Stomach (tissue), 9 donors: ENCODE data around the gene GNAO1. TPM values are rescaled to one million over a fixed set of nuclear protein-coding genes. Genes with fewer than 3 reads are reported as not detected.

Experiments used
- DNase-seq, 2 donors: peaks; one replicate each; pipeline versions ENCODE4 v3.0.0 to v3.0.0-alpha.2; 2013 to 2019
- H3K27ac ChIP-seq, 5 donors: fragments of 200-600 bp in 4 of 5; sonication (generic) in 4 of 5; one replicate each; pipeline ENCODE4 v1.5.1; 2013 to 2019; ENCODE audit warnings: mild to moderate bottlenecking in 1 of 5, moderate library complexity in 1 of 5
- H3K27me3 ChIP-seq, 3 donors: fragments of 200-600 bp; sonication (generic); one replicate each; pipeline ENCODE4 v1.5.1; 2017 to 2019; ENCODE audit warnings: mixed run types in 1 of 3
- H3K36me3 ChIP-seq, 4 donors: fragments of 200-600 bp; sonication (generic); 1 replicate in 3 of 4; 2 replicates in 1 of 4; pipeline ENCODE4 v1.5.1; 2016 to 2019
- H3K4me1 ChIP-seq, 4 donors: fragments of 200-600 bp; sonication (generic); one replicate each; pipeline ENCODE4 v1.5.1; 2016 to 2019
- H3K4me3 ChIP-seq, 4 donors: fragments of 200-600 bp; sonication (generic) in 3 of 4; one replicate each; pipeline ENCODE4 v1.5.1; 2016 to 2019; ENCODE audit warnings: mild to moderate bottlenecking in 1 of 4
- H3K9me3 ChIP-seq, 4 donors: fragments of 200-600 bp; sonication (generic); one replicate each; pipeline ENCODE4 v1.5.1; 2016 to 2019
- CTCF ChIP-seq, 7 experiments: fragments of 450-650 bp in 4 of 7; fragments of 200-600 bp in 3 of 7; sonication (generic) in 3 of 7; IDR thresholded peaks; one replicate each; pipeline ENCODE4 v1.5.1; 2016 to 2019; ENCODE audit warnings: antibody characterized with exemption in 7 of 7, control low read depth in 2 of 7, mild to moderate bottlenecking in 1 of 7
- EP300 ChIP-seq: sonication (generic); formaldehyde crosslinking; IDR thresholded peaks from one replicate; pipeline ENCODE4 v1.6.1; 2017; ENCODE audit warnings: antibody characterized with exemption
- POLR2A ChIP-seq, 4 donors: fragments of 450-650 bp; IDR thresholded peaks; one replicate each; pipeline ENCODE4 v1.6.1; 2016; ENCODE audit warnings: antibody characterized with exemption in 4 of 4, control low read depth in 2 of 4, mild to moderate bottlenecking in 1 of 4, moderate library complexity in 1 of 4
- POLR2AphosphoS5 ChIP-seq, 3 donors: sonication (generic); formaldehyde crosslinking; IDR thresholded peaks; one replicate each; pipeline ENCODE4 v1.6.1; 2016; ENCODE audit warnings: antibody characterized with exemption in 3 of 3
- WGBS, 5 donors: extraction: QIAGEN DNeasy Blood & Tissue Kit in 3 of 5; methylation state at CpG; one replicate each; pipeline versions ENCODE4 v1.1.5 to v1.1.7; 2013 to 2018; 5-methylcytosine and 5-hydroxymethylcytosine counted together
- intact Hi-C: fragments of 100-400 bp; cut with DNase I; formaldehyde crosslinking; loops from one replicate; pipeline ENCODE4 v1.15.1; 2023; ENCODE audit warnings: low total_unique reads
- polyA plus RNA-seq, 3 donors: library from polyadenylated mRNA; stranded (reverse); fragments of 200-250 nt; gene quantifications; one replicate each; pipeline ENCODE4 v1.2.3, GENCODE V29; 2013
- total RNA-seq, 5 donors: library from RNA; depleted of rRNA; stranded (reverse); fragments of >200 nt; gene quantifications; one replicate each; pipeline versions ENCODE4 v1.1.0 to v1.2.3, GENCODE V29; 2014 to 2016
- donor health status: healthy with polysubstance abuse.
- donor health status: Bipolar disorder and iron deficiency.
- donor health status: healthy.

GNAO1 gene
- total and polyA plus RNA-seq, 8 donors = 2.3 to 42.0 (median 4.7) TPM

GRCh38 chr16:56307534-56307873 lies 116.2 kb downstream of the GNAO1 start:
- H3K4me1 ChIP-seq = peaks cover 0 to 8% (median 4%) of the 10 kb centered on the region in 4 donors
- no peak overlapping the region for H3K27ac ChIP-seq
- intact Hi-C loops = no loop called here
- TF ChIP-seq POLR2A (IDR thresholded peaks at IDR 0.05) (no peak), EP300 (no peak), CTCF (IDR thresholded peaks at IDR 0.05) (no peak), POLR2AphosphoS5 (IDR thresholded peaks at IDR 0.05) (no peak)
- no peaks in the 10 kb centered on the region for H3K36me3 ChIP-seq
- H3K27me3 ChIP-seq = no peaks in the 10 kb centered on the region
- WGBS, 5 donors = 80 to 94% (median 88%) methylated on average over 2 of the region's 2 CpGs
- no peak overlapping the region for H3K4me3 ChIP-seq
- H3K9me3 ChIP-seq = no peaks in the 10 kb centered on the region
- DNase-seq = no peak

DNA sequence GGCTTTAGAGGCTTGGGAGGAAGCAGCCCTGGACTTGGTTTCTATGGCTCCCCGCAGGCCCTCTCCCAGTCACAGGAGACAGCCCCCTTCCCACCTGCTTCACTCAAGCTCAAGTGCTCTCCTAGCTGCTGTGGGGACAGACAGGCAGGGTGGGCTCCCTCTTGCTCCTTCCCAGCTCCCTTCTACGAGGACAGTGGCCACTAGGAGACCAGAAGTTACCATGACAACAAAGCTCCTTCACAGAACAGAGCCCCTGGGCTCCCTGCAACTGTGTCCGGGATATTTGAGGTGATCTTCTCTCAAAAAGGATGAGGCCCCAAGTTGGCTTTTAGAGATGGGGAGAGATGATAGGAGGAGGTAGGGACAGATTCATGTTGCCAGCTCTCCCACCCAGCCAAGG lies 117.7 kb downstream of the GNAO1 start:
- WGBS, 5 donors = 60 to 88% (median 62%) methylated on average over 3 of the region's 3 CpGs

GRCh38 chr16:56310690-56311089 lies 119.4 kb downstream of the GNAO1 start:
- intact Hi-C loops = loop anchor here (10.0 kb wide), 1 partner anchor 266 kb away; no protein-coding TSS in a partner anchor
- WGBS, 5 donors = 85 to 98% (median 93%) methylated on average over 2 of the region's 2 CpGs
- TF ChIP-seq EP300 (no peak), POLR2A (IDR thresholded peaks at IDR 0.05) (no peak), CTCF (IDR thresholded peaks at IDR 0.05) (no peak), POLR2AphosphoS5 (IDR thresholded peaks at IDR 0.05) (no peak)
- Histone ChIP-seq H3K4me1 (peaks cover 0 to 7% (median 3%) of the 10 kb centered on the region in 4 donors), H3K36me3 (no peaks in the 10 kb centered on the region), H3K9me3 (no peaks in the 10 kb centered on the region), H3K27me3 (no peaks in the 10 kb centered on the region), H3K4me3 (no peak overlapping the region), H3K27ac (no peak overlapping the region)
- no peak for DNase-seq

More for the DNA sequence above, 117.7 kb downstream of the GNAO1 start:
- Histone ChIP-seq H3K36me3 (no peaks in the 10 kb centered on the region), H3K27me3 (no peaks in the 10 kb centered on the region), H3K27ac (no peak overlapping the region), H3K4me3 (no peak overlapping the region), H3K9me3 (no peaks in the 10 kb centered on the region), H3K4me1 (peaks cover 0 to 8% (median 4%) of the 10 kb centered on the region in 4 donors)
- no peak for DNase-seq
- intact Hi-C loops = no loop called here
- TF ChIP-seq POLR2A (IDR thresholded peaks at IDR 0.05) (no peak), CTCF (IDR thresholded peaks at IDR 0.05) (no peak), EP300 (no peak)

- WGBS, 5 donors = 75 to 85% (median 83%) methylated on average over 12 to 13 of the region's 13 CpGs
- intact Hi-C loops = loop anchor here (10.0 kb wide), 1 partner anchor 267 kb away; no protein-coding TSS in a partner anchor
- TF ChIP-seq POLR2AphosphoS5 (IDR thresholded peaks at IDR 0.05) = no peak
- TF ChIP-seq POLR2A (IDR thresholded peaks at IDR 0.05) = no peak
- no peak for TF ChIP-seq CTCF (IDR thresholded peaks at IDR 0.05)
- TF ChIP-seq EP300 = no peak
Observed at GRCh38 chr16:56311208-56312027, 120.1 kb downstream of the GNAO1 start.

More at GRCh38 chr16:56311208-56312027, 120.1 kb downstream of the GNAO1 start:
- peak overlapping the region in 1 of 5 donors; percentile 3 for H3K27ac ChIP-seq
- H3K27me3 ChIP-seq = no peaks in the 10 kb centered on the region
- H3K36me3 ChIP-seq = no peaks in the 10 kb centered on the region
- H3K9me3 ChIP-seq = no peaks in the 10 kb centered on the region
- H3K4me3 ChIP-seq = no peak overlapping the region
- no peaks in the 10 kb centered on the region for H3K4me1 ChIP-seq
- no peak for DNase-seq
